ENCODE results near the gene RFPL2. TPM values are rescaled to one million over a fixed set of nuclear protein-coding genes. Genes with fewer than 3 reads are reported as not detected.
A peak's percentile ranks its signal among the peaks of the same experiment; 100 is the strongest.

The RFPL2 gene
- total and polyA plus RNA-seq, 2 of the 13 experiments (the other 11 are each of a cell fraction or from before 2014, with no cell fraction given), result not detected

- H3K27me3 ChIP-seq (ENCODE audit: control insufficient read depth in 1 of 2, insufficient read depth in 2 of 2, low read length in 2 of 2), result no peaks in the 10 kb centered on the region
- no peak overlapping the region for H3K9ac ChIP-seq (ENCODE audit: insufficient read depth, low read depth, low read length)
- no peak overlapping the region for H3K4me3 ChIP-seq (replicated peaks in 1 of 3; ENCODE audit: insufficient read depth in 1 of 3, low read depth in 2 of 3, low read length in 3 of 3)
- POLR2A ChIA-PET, result no interaction called here
- H3K4me2 ChIP-seq (ENCODE audit: low read depth, low read length), result no peak overlapping the region
- intact Hi-C loops (cut with micrococcal nuclease; ENCODE audit: unreplicated experiment), result no loop called here
- H3K36me3 ChIP-seq (replicated peaks in 1 of 2; ENCODE audit: control insufficient read depth in 1 of 2, insufficient read depth in 2 of 2, low read length in 2 of 2), result no peaks in the 10 kb centered on the region
- no peaks in the 10 kb centered on the region for H3K79me2 ChIP-seq (ENCODE audit: insufficient read depth, low read length)
- CTCF ChIA-PET (ENCODE audit: low intra/inter-chr PET ratio, low total read pairs), result no interaction called here
- no peak for ATAC-seq
- no peak overlapping the region for H3K27ac ChIP-seq (ENCODE audit: extremely low read length, insufficient read depth, low read length)
- no peak overlapping the region for H2AFZ ChIP-seq (ENCODE audit: low read length)
- WGBS (ENCODE audit: low lambda C conversion rate), result 53% methylated on average over 2 of the region's 2 CpGs
- H4K20me1 ChIP-seq (ENCODE audit: insufficient read depth, low read length), result no peaks in the 10 kb centered on the region
- in situ Hi-C loops (cut with HindIII; ENCODE audit: extremely low pct_ligation_motif_present, low pct_unique_long_range_greater_than_20kb), result no loop called here
- TF ChIP-seq ZNF749 (CRISPR knock-in tag; IDR thresholded peaks at IDR 0.05; ENCODE audit: borderline replicate concordance) (no peak), CEBPB (IDR thresholded peaks at IDR 0.05; ENCODE audit: borderline replicate concordance, low read depth, low read length) (peak; percentile 75)
- BruUV-seq (replicated peaks), result no TSS peak
- no peaks in the 10 kb centered on the region for H3K9me3 ChIP-seq (ENCODE audit: low read length)
- no peak for FAIRE-seq
- no peak for DNase-seq (ENCODE audit: low spot score)
- H3K4me1 ChIP-seq (ENCODE audit: insufficient read depth, low read length), result peaks cover 20% of the 10 kb centered on the region
Observed at GRCh38 chr22:32240461-32240860, 35.6 kb upstream of the RFPL2 start.

- no peaks in the 10 kb centered on the region for H3K27me3 ChIP-seq (ENCODE audit: control insufficient read depth in 1 of 2, insufficient read depth in 2 of 2, low read length in 2 of 2)
Observed at GRCh38 chr22:32237906-32238305, 33.0 kb upstream of the RFPL2 start.

More at GRCh38 chr22:32237906-32238305, 33.0 kb upstream of the RFPL2 start:
- Histone ChIP-seq H3K4me3 (replicated peaks in 1 of 3; ENCODE audit: insufficient read depth in 1 of 3, low read depth in 2 of 3, low read length in 3 of 3) (no peak overlapping the region), H3K9ac (ENCODE audit: insufficient read depth, low read depth, low read length) (no peak overlapping the region), H3K4me1 (ENCODE audit: insufficient read depth, low read length) (no peaks in the 10 kb centered on the region), H4K20me1 (ENCODE audit: insufficient read depth, low read length) (no peaks in the 10 kb centered on the region), H2AFZ (ENCODE audit: low read length) (no peak overlapping the region), H3K36me3 (replicated peaks in 1 of 2; ENCODE audit: control insufficient read depth in 1 of 2, insufficient read depth in 2 of 2, low read length in 2 of 2) (no peaks in the 10 kb centered on the region), H3K4me2 (ENCODE audit: low read depth, low read length) (no peak overlapping the region), H3K27ac (ENCODE audit: extremely low read length, insufficient read depth, low read length) (no peak overlapping the region), H3K9me3 (ENCODE audit: low read length) (no peaks in the 10 kb centered on the region), H3K79me2 (ENCODE audit: insufficient read depth, low read length) (no peaks in the 10 kb centered on the region)
- intact Hi-C loops (cut with micrococcal nuclease; ENCODE audit: unreplicated experiment), result no loop called here
- DNase-seq (ENCODE audit: low spot score), result no peak
- ChIA-PET POLR2A (no interaction called here), CTCF (ENCODE audit: low intra/inter-chr PET ratio, low total read pairs) (no interaction called here)
- ATAC-seq, result no peak
- in situ Hi-C loops (cut with HindIII; ENCODE audit: extremely low pct_ligation_motif_present, low pct_unique_long_range_greater_than_20kb), result no loop called here
- no CpG with 5 or more reads among the region's 1 CpG for WGBS (ENCODE audit: low lambda C conversion rate)
- FAIRE-seq, result no peak
- TF ChIP-seq CEBPB (IDR thresholded peaks at IDR 0.05; ENCODE audit: borderline replicate concordance, low read depth, low read length) (0 out of 2 replicates have a peak, but pooled peaks have one; percentile 23), TFDP2 (CRISPR knock-in tag; IDR thresholded peaks at IDR 0.05) (no peak)
- no TSS peak for BruUV-seq (replicated peaks)

All from HepG2 (cell line).